SKM-1 (cell line): Measurements from ENCODE around the gene SLC5A11.
"Not testable (repeated sequence)": the region's sequence is repeated elsewhere in the genome, so short reads cannot be mapped to it uniquely, and the experiment has no call there.

Experiments used
- DNase-seq: peaks from one replicate; lab custom pipeline; 2025; ENCODE audit not compliant: unreplicated experiment; lab: John Stamatoyannopoulos, UW

SLC5A11 gene

DNA sequence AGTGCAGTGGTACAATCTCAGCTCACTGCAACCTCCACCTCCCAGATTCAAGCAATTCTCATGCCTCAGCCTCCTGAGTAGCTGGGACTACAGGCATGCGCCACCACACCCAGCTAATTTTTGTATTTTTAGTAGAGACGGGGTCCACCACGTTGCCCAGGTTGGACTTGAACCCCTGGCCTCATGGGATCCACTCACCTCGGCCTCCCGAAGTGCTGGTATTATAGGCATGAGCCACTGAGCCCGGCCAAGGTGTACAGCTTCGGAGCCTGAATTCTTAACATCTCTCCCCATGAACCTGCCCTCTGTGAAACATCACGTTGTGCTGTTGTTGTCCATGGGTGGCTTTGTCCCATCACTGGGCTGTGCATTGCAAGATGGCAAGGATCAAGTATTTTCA lies 11.1 kb downstream of the SLC5A11 start:
- DNase-seq = not testable (repeated sequence)

DNA sequence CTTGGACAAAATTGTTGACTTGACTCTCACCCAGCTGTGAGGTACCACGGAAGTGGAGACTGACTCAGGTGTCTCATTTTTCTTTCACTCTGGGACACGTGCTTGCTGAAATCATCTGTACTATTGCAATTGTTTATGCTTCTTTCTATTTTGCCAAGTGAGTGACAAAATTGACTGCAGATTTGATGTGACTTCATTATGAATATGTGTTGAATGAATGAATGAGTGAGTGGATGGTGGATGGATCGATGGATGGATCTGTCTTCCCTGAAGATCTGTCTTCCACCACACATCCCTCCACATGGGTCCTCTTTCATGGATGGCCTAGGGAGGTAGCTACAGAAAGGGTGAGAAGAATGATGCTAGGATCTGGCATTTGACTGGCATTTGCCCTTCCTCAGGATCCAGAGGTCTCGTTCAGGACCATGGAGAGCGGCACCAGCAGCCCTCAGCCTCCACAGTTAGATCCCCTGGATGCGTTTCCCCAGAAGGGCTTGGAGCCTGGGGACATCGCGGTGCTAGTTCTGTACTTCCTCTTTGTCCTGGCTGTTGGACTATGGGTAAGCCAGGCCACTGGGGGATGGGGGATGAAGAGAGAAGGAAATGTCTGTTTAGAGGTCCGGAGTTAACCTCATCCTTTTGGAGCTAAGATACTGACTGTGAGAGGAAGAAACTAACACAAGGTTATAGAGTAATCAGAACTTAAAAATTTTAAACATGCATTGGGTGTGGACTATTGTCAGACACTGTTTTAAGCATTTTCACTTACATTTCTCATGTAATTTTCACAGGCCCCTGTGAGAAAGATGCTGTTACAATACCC lies 12.7 kb downstream of the SLC5A11 start:
- peak; percentile 14 for DNase-seq

DNA sequence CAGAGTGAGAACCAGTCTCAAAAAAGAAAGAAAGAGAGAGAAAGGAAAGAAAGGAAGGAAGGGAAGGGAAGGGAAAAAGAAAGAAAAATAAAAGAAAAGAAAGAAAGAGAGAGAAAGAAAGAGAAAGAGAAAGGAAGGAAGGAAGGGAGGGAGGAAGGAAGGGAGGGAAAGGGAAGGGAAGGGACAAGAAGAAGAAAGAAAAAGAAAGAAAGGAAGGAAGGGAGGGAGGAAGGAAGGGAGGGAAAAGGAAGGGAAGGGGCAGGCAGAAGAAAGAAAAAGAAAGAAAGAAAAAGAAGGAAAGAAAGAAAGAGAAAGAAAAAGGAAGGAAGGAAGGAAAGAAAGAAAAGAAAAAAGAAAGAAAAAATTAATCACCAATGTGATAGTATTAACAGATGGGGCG lies 15.7 kb downstream of the SLC5A11 start:
- no peak for DNase-seq

DNA sequence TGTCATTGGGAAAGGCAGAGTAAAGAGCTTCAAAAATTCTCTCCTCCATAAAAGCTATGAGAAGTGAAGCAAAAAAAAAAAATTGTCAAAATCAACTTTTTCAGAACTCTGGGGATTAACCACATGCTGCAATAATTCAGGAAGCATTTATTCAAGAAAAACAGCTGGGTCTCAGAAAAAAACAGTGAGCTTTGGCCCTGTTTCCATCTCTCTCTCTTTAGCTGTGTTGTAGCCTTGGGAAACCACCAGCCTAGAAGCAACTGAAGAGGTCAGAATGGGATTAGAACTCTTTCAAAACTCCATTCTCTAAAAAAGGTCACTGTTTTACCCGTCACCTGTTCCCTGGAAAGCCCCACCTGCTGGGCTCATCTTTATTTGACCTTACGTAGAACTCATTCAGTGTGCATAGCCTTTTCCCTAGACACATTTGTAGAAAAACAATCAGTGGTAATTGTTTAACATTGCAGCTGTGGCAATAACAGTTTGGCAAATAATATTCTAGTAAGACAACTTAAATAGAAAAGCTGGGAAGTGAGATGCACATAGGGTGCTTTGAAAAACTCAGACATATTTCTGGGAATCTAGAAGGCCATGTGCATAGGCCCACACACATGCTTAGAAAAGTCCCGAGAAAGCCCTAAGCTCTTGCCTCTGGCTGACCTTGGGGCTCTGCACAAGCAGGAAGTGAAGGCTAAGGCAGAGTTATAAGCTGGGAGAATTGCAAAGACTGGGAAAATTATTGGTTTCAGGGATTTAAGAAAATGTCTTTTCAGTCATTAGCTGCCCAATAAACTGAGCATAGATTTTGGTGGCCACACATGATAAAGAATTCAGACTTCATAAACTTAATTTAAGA lies 18.0 kb downstream of the SLC5A11 start:
- DNase-seq = no peak

DNA sequence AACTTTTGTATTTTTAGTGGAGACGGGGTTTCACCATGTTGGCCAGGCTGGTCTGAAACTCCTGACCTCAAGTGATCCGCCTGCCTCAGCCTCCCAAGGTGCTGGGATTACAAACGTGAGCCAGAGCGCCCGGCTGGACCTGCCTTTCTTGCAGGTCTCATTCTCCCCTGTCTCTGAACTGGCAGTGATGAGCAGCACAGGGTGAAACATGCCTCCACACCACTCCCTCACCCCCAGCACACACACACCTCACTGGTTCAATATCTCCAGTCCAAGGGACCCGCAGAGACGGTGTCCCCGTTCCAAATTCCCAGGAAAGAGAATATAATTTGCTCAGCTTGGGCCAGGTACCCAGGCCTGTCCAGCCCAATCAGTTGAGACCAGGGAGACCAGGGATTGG lies 23.3 kb downstream of the SLC5A11 start:
- no peak for DNase-seq

DNA sequence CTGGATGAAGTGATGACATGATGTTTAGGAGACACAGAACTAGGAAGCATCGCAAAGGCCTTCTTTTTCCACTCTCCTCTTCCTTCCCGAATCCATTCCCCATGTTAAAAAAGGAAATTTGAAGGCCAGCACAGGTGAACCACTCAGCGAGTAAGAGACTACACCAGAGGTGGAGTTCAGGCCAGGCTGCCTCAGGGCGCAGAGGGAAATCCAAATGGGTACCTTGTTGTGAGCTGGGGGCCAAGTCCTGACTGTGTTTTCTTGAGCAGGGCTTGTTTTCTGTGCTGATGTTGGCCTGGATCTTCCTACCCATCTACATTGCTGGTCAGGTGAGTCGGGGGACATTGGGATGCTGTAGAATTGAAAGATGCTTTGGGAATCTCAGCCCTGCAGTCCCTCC lies 26.1 kb downstream of the SLC5A11 start:
- no peak for DNase-seq

DNA sequence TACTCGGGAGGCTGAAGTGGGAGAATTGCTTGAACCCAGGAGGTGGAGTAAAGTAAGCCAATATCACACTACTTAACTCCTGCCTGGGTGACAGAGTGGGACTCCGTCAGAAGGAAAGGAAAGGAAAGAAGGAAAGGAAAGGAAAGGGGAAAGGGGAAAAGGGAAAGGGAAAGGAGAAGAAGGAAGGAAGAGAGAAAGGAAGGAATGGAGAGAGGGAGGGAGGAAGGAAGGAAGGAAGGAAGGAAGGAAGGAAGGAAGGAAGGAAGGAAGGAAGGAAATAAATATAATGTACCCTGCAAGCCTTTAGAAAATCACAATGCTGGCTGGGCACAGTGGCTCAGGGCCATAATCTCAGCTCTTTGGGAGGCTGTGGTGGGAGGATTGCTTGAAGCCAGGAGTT lies 27.3 kb downstream of the SLC5A11 start:
- DNase-seq = no peak

DNA sequence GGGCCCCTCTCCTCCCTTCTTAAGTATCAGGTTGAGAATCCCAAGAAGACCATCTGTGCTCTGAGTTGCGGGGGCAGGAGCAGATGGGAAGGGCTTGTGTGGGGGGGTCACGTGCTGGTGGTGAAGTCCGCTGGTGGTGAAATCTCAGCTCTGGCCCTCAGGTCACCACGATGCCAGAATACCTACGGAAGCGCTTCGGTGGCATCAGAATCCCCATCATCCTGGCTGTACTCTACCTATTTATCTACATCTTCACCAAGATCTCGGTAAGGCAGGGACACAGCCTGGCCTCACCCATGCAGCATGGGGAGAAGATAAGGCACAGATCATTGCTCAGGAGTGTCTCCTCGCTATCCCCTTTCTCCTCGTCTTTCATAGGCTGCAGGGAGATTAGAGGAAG lies 29.7 kb downstream of the SLC5A11 start:
- DNase-seq = no peak

DNA sequence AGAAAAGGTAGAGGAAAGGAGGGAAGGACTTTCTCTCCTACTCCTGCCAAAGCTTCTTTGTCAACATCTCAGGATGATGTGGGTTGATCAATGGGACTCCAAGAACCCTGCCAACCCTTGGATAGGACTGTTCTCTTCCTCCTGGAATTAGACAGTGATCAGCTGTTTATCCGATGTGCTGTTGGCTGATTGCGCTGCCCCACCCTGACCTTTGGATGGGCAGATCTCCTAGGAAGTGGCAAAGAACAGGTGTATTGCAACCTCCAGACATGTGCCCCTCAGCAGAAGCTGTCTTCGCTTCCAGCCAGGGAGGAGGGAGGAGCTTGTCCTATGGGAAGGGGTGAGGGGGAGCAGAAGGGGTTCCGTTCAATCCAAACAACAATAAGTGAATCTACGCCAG lies 30.5 kb downstream of the SLC5A11 start:
- DNase-seq = no peak

DNA sequence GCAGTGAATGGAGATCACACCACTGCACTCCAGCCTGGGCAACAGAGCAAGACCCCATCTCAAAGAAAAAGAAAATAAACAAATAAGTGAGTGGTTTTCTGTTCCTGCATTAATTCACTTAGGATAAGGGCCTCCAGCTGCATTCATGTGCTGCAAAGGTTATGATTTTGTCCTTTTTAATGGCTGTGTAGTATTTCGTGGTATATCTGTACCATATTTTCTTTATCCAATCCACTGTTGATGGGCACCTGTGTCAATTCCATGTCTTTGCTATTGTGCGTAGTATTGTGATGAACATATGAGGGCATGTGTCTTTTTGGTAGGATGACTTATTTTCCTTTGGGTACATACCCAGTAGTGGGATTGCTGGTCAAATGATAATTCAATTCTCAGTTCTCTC lies 33.9 kb downstream of the SLC5A11 start:
- no peak for DNase-seq

DNA sequence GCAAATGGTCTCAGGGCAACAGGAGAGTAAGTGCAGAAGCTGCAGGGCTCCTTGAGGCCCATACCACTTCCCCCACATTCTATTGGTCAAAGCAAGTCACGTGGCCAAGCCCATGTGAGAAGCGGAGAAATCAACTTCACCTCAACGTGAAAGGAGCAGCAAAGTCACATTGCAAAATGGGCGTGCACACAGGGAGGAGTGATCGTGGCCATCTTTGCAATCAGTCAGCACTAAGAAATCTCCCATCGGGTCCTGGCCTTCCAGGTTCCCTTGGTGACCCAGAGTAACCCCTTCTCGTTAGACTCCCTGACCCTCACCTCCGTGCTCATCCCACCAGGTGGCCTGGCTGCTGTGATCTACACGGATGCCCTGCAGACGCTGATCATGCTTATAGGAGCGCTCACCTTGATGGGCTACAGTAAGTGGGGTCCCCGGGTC lies 38.0 kb downstream of the SLC5A11 start:
- no peak for DNase-seq

DNA sequence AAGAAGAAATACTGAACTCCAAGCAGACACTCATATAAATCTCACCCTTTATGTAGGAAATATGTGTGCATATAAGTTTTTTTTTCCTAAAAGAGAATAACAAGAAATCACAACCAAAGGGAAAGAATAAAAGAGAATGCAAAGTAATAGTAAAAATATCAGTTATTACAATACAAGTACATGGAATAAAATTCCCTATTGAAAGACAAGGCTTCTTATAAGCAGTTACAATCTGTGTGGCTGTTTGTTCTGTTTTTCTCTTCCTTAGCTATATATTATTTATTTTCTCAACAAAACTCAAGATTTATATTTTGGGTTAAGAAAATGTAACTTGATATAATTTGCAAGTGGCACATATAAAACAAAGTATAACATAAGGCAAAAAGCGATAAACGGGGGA lies 41.7 kb downstream of the SLC5A11 start:
- DNase-seq = no peak

DNA sequence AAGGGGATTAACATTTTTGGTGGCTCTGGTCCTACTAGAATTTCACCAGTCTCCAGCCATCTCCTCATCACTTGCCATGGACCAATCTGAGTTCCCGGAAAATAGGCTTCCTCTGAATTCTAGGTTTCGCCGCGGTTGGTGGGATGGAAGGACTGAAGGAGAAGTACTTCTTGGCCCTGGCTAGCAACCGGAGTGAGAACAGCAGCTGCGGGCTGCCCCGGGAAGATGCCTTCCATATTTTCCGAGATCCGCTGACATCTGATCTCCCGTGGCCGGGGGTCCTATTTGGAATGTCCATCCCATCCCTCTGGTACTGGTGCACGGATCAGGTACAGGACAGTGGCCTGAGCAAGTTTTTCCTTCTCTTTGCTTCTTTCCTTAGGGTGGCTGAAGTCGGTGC lies 45.0 kb downstream of the SLC5A11 start:
- no peak for DNase-seq

DNA sequence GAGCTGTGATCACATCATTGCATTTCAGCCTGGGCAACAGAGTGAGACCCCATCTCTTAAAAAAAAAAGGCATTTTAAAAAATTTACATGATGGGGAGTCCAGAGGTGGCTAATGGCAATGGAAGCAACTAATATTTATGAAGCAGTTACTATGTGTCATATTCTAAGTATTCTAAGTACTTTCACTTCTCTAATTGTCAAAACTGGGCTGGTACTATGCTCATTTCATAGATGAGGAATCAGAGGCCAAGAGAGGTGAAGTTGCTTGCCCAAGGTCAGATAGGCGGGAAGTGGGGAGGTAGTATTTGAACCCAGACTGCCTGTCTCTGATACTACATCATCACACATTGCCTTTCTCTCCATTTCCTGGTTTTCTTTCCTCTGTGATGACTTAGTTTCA lies 50.7 kb downstream of the SLC5A11 start:
- no peak for DNase-seq

DNA sequence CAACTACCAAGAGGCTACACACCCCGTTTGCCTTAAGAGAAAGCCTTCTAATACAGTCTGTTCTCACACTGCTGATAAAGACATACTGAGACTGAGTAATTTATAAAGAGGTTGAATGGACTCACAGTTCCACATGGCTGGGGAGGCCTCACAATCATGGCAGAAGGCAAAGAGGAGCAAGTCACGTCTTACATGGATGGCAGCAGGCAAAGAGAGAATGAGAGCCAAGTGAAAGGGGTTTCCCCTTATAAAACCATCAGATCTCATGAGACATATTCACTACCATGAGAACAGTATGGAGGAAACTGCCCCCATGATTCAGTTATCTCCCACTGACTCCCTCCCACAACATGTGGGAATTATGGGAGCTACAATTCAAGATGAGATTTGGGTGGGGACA lies 51.8 kb downstream of the SLC5A11 start:
- not testable (repeated sequence) for DNase-seq

DNA sequence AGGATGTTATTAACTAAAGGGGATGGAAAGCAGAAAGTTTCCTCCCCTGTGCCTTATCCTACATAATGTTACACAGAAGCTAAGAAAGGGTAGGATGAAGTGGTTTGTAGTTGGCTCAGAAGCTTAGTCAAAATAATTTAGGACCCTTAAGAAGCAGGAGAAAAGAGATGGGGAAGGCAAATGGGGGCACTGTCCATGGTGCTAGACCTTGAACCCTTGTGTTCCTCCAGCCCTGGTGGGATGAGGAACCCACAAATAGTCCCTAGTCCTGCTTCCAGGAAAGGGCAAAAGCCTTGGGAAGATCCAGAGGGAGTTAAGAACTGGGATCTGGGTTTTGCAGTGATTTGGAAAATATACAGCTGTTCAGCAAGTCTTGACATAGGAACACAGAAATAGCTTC lies 54.5 kb downstream of the SLC5A11 start:
- no peak for DNase-seq

DNA sequence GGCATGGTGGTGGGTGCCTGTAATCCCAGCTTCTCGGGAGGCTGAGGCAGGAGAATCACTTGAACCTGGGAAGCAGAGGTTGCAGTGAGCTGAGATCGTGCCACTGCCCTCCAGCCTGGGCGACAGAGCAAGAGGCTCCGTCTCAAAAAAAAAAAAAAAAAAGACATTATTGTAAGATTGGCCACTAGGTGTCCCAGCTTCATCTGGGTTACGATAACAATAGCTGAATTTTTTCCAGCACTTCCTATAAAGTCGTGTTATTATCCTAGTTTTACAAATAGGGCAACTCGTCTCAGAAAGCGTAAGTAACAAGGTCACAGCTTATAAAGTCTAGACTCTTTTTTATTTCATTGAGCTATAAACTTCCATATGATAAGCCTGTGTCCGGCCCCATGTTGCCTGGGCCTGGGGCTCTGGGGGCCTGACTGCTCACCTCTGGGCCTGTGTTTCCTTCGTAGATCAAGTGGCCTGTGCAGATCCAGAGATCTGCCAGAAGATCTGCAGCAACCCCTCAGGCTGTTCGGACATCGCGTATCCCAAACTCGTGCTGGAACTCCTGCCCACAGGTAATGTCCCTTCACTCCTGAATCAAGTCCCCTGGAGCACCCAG lies 60.5 kb downstream of the SLC5A11 start:
- no peak for DNase-seq

DNA sequence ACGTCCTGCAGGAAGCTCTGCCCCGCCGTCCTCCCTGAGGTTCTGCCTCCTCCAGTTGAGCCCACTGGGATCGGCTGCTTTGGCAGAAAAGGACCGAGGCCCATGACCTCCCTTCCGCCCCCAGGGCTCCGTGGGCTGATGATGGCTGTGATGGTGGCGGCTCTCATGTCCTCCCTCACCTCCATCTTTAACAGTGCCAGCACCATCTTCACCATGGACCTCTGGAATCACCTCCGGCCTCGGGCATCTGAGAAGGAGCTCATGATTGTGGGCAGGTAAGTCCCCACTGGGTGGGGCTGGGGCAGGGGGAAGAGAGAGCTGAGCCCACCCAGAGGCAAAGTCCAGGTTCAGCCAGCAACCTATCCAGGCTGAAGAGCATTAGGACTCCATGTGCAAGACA lies 61.1 kb downstream of the SLC5A11 start:
- no peak for DNase-seq

DNA sequence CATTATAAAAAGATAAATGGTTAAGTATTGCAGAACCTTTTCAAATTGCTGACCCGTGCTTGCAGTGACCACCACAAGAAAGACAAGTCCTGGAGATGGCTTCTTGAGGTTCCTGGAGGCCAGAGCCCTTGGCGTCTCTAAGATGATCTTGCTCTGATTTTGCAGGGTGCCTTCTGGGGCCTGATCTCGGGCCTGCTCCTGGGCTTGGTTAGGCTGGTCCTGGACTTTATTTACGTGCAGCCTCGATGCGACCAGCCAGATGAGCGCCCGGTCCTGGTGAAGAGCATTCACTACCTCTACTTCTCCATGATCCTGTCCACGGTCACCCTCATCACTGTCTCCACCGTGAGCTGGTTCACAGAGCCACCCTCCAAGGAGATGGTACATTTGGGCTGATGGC lies 63.0 kb downstream of the SLC5A11 start:
- DNase-seq = no peak

DNA sequence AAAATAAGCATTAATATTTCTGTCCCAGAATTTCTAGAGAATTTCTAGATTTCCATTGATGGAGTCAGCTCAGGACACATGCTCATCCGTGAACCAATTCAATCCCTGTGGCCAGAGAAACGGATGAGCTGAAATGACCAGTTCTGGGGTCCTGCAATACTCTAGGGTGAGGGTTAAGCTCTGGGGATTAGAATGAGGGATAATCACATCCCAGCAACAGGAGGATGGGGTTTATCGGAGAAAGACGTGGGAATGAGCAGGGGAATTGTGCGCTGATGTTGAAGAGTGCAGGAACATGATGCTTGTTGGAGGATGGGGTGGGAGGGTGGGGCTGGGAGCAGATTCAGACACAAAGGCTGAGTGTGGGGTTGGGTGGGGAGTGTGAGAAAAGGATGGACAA lies 64.1 kb downstream of the SLC5A11 start:
- DNase-seq = no peak

DNA sequence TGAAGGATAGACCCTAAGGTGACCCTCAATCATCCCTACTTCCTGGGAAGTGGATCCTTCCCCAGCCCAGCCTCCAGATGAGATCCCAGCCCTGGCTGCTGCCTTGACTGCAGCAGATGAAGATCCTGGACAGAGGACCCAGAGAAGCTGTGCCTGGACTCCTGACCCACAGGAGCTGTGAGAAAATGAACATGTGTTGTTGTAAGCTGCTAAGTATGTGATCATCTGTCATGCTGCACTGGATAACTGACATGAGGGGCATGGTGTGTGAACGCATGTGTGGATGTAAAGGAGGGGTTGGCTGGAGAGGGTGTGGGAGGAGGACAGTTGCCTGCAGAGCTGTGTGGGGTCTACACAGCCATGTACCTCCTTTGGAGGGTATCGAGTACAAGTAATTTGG lies 69.3 kb downstream of the SLC5A11 start:
- DNase-seq = no peak

DNA sequence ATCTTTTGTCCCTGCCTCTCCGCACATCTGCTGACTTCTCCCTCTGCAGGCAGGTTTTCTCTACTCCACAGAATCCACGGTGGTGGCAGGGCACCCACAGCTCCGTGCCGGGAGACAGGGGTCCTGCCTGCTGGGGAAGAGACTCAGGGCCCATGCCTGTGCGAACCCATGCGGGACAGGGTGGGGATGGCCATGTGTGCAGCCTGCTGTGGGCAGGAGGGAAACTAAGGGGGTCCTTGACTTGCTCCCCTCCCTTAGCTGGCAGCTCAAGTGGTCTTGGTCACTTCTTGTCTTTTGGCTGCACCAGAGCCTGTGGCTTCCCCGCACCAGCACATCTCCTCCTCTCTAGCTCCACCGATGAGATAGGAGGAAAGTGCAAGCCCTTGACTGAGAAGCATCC lies 69.8 kb downstream of the SLC5A11 start:
- no peak for DNase-seq
